GM18873 (cell line): ENCODE results near the gene NADSYN1.
"Not testable (repeated sequence)": the region's sequence is repeated elsewhere in the genome, so short reads cannot be mapped to it uniquely, and the experiment has no call there.

Source experiments
- ATAC-seq: cut with Tn5 transposase; IDR thresholded peaks from one replicate; pipeline ENCODE4 v1.9.1; 2021; ENCODE audit warnings: mild to moderate bottlenecking, moderate library complexity, moderate number of reproducible peaks; ENCODE audit not compliant: unreplicated experiment, low FRiP score

NADSYN1 gene

GRCh38 chr11:71453037-71453917, at the start of gene NADSYN1:
Gene NADSYN1 (plus strand): TSS chr11:71453203. CDS start chr11:71453297, 94 bp downstream.
- ATAC-seq = peak; percentile 32

GRCh38 chr11:71404209-71404608, 48.8 kb upstream of the NADSYN1 start:
- no peak for ATAC-seq

DNA sequence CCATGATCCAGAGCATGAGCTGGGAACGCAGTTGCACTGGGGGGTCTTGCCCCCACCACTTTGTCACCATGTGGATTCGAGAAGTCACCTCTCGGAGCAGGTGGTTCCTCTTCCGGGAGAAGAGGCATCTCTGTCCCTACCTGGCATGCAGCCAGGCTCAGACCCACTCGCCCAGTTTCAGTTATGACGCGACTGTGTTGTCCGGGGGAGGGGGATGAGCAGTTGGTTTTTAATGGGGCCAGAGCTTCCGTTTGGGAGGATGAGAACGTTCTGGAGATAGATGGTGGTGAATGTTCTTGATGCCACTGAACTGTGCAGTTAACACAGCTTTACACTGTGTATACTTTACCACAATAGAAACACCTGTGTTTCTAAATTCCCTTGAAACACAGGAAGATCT, 46.3 kb upstream of the NADSYN1 start:
- no peak for ATAC-seq

GRCh38 chr11:71407356-71407755, 45.6 kb upstream of the NADSYN1 start:
- no peak for ATAC-seq

- ATAC-seq = no peak
Measured at GRCh38 chr11:71408826-71409225, 44.2 kb upstream of the NADSYN1 start.

DNA sequence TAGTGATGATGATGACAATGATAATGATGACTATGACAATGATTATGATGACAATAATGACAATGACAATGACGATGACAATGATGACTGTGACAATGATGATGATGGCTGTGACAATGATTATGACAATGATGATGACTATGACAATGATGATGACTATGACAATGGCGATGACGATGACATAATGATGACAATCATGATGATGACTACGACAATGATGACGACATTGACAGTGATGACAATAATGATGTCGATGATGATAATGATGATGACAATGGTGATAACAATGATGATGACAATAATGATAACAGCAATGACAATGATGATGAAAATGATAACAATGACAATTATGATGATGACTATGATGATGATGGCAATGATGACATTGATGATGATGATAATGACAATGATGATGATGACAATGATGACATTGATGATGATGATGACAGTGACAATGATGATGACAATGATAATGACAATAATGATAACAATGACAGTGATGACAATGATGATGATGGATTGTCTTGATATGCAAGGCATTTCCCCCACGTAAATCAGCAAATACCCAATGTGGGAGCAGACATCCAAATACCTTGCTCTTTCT, 42.5 kb upstream of the NADSYN1 start:
- ATAC-seq = no peak

- ATAC-seq = no peak
Measured at GRCh38 chr11:71414645-71415044, 38.4 kb upstream of the NADSYN1 start.

- no peak for ATAC-seq
Measured at GRCh38 chr11:71418643-71419042, 34.4 kb upstream of the NADSYN1 start.

GRCh38 chr11:71420455-71421241, 32.4 kb upstream of the NADSYN1 start:
- ATAC-seq = no peak

- no peak for ATAC-seq
Measured at GRCh38 chr11:71421392-71421950, 31.5 kb upstream of the NADSYN1 start.

DNA sequence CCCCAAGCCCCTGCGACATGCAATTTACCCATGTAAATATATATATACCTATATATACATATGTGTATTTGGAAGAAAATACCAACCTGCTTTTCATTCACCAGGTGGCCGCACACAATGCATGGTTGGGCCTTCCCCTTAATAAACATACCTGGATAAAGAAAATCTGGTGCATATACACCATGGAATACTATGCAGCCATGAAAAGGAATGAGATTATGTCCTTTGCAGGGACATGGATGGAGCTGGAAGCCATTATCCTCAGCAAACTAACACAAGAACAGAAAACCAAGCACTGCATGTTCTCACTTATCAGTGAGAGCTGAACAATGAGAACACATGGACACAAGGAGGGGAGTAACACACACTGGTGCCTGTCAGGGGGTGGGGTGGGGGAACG, 30.7 kb upstream of the NADSYN1 start:
- not testable (repeated sequence) for ATAC-seq

DNA sequence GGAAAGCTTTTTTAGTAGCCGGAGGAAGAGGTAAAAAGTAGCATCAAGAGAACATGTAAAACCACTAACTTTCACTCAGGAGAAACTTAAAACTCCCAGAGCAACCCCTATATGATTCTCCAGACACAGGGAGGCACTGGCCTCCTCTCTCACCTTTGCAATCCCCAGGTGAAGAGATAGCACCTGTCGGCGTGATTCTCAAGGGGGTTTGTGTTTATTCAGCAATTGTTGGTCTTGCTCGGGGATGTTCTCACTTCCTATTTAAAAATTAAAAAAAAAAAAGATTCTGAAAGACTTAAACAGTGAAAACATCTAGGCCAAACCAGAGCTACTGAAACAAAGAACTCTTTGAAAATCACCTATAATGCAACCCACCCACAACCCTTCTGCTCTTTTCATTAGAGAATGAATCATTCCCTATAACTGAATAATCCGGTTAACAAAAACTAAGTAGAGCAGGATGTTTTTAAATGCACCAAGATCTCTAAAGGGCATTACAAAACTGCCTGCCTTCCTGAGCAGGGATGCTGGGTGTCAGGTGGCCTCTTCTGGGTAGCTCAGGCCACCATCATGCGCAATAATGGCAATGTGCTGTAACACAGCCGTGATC, 29.7 kb upstream of the NADSYN1 start:
- no peak for ATAC-seq

- no peak for ATAC-seq
Measured at GRCh38 chr11:71425409-71425808, 27.6 kb upstream of the NADSYN1 start.

- ATAC-seq = no peak
Measured at GRCh38 chr11:71425860-71426259, 27.1 kb upstream of the NADSYN1 start.

GRCh38 chr11:71426413-71426812, 26.6 kb upstream of the NADSYN1 start:
- ATAC-seq = no peak

DNA sequence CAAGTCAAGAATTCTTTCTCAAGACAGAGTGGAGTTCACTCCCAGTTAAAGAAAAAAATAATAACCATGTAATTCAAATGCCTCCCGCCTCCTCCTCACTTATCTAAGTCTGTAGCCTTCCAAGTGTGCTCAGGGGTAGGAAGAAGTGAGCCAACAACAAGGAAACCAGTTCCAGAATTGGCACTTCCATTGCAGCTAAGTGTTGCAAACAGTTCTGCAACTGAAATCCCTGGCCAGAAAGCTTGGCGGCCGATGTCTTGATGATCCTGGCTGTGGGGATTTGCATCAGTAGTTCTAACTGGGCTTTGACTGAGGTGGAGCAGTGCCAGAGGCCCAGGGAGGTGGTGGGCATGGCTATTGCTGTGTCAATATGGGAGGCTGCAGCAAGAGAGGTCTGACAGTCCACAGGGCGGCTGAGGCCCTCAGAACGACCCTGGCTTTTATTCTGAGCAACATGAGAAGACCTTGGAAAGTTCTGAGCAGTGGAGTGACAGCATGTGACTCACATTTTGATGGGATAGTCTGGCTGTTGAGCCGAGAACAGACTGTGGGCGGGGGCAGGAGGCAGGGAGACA, 24.1 kb upstream of the NADSYN1 start:
- no peak for ATAC-seq

- ATAC-seq = no peak
Measured at GRCh38 chr11:71429701-71430100, 23.3 kb upstream of the NADSYN1 start.

DNA sequence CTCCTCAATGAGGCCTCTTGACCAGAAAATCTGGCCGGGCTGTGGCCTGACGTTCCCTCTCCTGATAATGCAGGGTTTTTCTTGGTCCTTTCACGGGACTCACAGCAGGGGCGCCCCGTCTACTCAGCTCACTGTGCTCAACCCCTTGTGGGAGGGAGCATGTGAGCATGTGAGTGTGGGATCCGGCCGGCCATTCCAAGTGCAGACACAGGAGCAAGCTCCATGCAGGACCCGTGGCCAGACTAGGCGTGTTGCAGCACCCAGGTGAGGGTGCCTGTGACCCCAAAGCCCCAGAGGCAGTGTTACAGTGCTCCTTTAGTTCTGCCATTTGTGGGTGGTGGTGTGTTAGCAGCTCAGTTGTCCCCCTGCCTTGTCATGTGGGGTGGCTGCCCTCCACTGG, 22.8 kb upstream of the NADSYN1 start:
- no peak for ATAC-seq

DNA sequence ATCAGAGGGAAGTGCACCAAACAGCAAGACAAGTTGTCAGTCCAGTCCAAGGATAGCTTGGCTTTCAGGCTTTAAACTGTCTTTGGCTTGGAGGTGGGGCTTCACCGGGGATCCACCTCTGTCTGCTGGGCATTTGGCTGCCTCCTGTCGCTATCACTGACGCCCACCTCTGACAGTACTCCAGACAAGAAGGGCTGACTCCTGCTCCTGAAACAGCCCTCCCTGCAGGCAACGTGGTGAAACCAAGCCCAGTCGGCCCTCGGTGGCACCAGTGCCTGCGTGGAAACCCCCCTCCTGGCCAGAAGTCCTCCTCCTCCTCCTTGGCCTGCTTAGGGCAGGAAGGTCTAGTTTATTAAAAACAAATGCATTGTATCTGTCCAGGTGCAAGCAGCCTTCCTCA, 21.7 kb upstream of the NADSYN1 start:
- ATAC-seq = no peak
